ENCODE measurements around the gene NUDT2. TPM values are rescaled to one million over a fixed set of nuclear protein-coding genes. Genes with fewer than 3 reads are reported as not detected.
"Not testable (repeated sequence)": the region's sequence is repeated elsewhere in the genome, so short reads cannot be mapped to it uniquely, and the experiment has no call there.

NUDT2 gene
- 10 to 100 TPM; 18.9 to 19.3 TPM for total RNA-seq
- 10 to 100 TPM; 28.0 to 71.2 (median 35.1) TPM for polyA plus RNA-seq
- 10.3 to 19.3 (median 15.1) reads per million in 6 experiments for total RNA-seq

- H3K27me3 Mint-ChIP-seq: no peaks in the 10 kb centered on the region
- H3K27ac Mint-ChIP-seq: peak within 1 kb of the TSS; percentile 77 to 98 (median 96)
- DNase-seq: peak; percentile 89 to 99 (median 96)
- peak; percentile 93 for ATAC-seq
- H3K9me3 Mint-ChIP-seq: no peaks in the 10 kb centered on the region
- H3K36me3 Mint-ChIP-seq: no peaks in the 10 kb centered on the region
- POLR2A ChIA-PET: interaction anchor here (5.2 kb wide), 1 partner anchor 47 kb away, joined by 27 read pairs; the partner anchor contains the start of gene MYORG
- peak within 1 kb of the TSS; percentile 85 to 97 (median 95) for H3K4me3 Mint-ChIP-seq
- peaks cover 15 to 36% (median 35%) of the 10 kb centered on the region in 4 donors for H3K4me1 Mint-ChIP-seq
Observed at GRCh38 chr9:34328987-34329832, at the start of gene NUDT2, which contains the start of gene KIF24. NUDT2 (plus strand) TSS chr9:34329569; CDS start chr9:34339040, 9,471 bp downstream. KIF24 (minus strand) TSS chr9:34329268; CDS start chr9:34311346, 17,922 bp downstream.

- H3K4me3 Mint-ChIP-seq: no peak overlapping the region
Observed at GRCh38 chr9:34282096-34282495, 47.3 kb upstream of the NUDT2 start.

GRCh38 chr9:34289159-34289558 is 40.2 kb upstream of the NUDT2 start:
- POLR2A ChIA-PET: no interaction called here

More at GRCh38 chr9:34282096-34282495, 47.3 kb upstream of the NUDT2 start:
- POLR2A ChIA-PET: no interaction called here
- Mint-ChIP-seq H3K36me3 (no peaks in the 10 kb centered on the region), H3K27ac (no peak overlapping the region), H3K9me3 (no peaks in the 10 kb centered on the region), H3K4me1 (peaks cover 0 to 7% (median 4%) of the 10 kb centered on the region in 4 donors), H3K27me3 (no peaks in the 10 kb centered on the region)
- DNase-seq: no peak
- ATAC-seq: no peak

GRCh38 chr9:34291023-34291422 is 38.3 kb upstream of the NUDT2 start:
- Mint-ChIP-seq H3K27me3 (no peaks in the 10 kb centered on the region), H3K9me3 (no peaks in the 10 kb centered on the region), H3K27ac (no peak overlapping the region), H3K36me3 (no peaks in the 10 kb centered on the region), H3K4me1 (no peaks in the 10 kb centered on the region), H3K4me3 (no peak overlapping the region)
- ATAC-seq (no peak), DNase-seq (no peak)
- POLR2A ChIA-PET: no interaction called here

More at GRCh38 chr9:34289159-34289558, 40.2 kb upstream of the NUDT2 start:
- DNase-seq: no peak
- Mint-ChIP-seq H3K4me1 (no peaks in the 10 kb centered on the region), H3K36me3 (no peaks in the 10 kb centered on the region), H3K4me3 (no peak overlapping the region), H3K27ac (no peak overlapping the region), H3K9me3 (no peaks in the 10 kb centered on the region), H3K27me3 (no peaks in the 10 kb centered on the region)
- no peak for ATAC-seq

GRCh38 chr9:34291423-34291822 is 37.9 kb upstream of the NUDT2 start:
- DNase-seq: no peak
- H3K27ac Mint-ChIP-seq: no peak overlapping the region
- H3K36me3 Mint-ChIP-seq: no peaks in the 10 kb centered on the region
- POLR2A ChIA-PET: no interaction called here
- H3K4me3 Mint-ChIP-seq: no peak overlapping the region
- H3K9me3 Mint-ChIP-seq: no peaks in the 10 kb centered on the region
- H3K27me3 Mint-ChIP-seq: no peaks in the 10 kb centered on the region
- H3K4me1 Mint-ChIP-seq: no peaks in the 10 kb centered on the region
- ATAC-seq: no peak

GRCh38 chr9:34292552-34292951 is 36.8 kb upstream of the NUDT2 start:
- Mint-ChIP-seq H3K4me3 (no peak overlapping the region), H3K27me3 (no peaks in the 10 kb centered on the region), H3K27ac (no peak overlapping the region), H3K9me3 (no peaks in the 10 kb centered on the region), H3K4me1 (no peaks in the 10 kb centered on the region), H3K36me3 (no peaks in the 10 kb centered on the region)
- ATAC-seq (no peak), DNase-seq (no peak)
- POLR2A ChIA-PET: no interaction called here

GRCh38 chr9:34301064-34301463 is 28.3 kb upstream of the NUDT2 start:
- not testable (repeated sequence) for ATAC-seq, DNase-seq, H3K27me3 Mint-ChIP-seq, H3K4me1 Mint-ChIP-seq, H3K9me3 Mint-ChIP-seq, H3K4me3 Mint-ChIP-seq, H3K36me3 Mint-ChIP-seq, H3K27ac Mint-ChIP-seq
- POLR2A ChIA-PET: interaction anchor here (0.7 kb wide), 1 partner anchor 471 kb away, joined by 8 read pairs; no protein-coding TSS in a partner anchor

GRCh38 chr9:34308316-34308715 is 21.1 kb upstream of the NUDT2 start:
- not testable (repeated sequence) for H3K9me3 Mint-ChIP-seq, H3K27me3 Mint-ChIP-seq, DNase-seq, H3K4me3 Mint-ChIP-seq, H3K36me3 Mint-ChIP-seq, ATAC-seq, H3K27ac Mint-ChIP-seq, H3K4me1 Mint-ChIP-seq
- POLR2A ChIA-PET: interaction anchor here (0.7 kb wide), 1 partner anchor 51 kb away, joined by 5 read pairs; no protein-coding TSS in a partner anchor

GRCh38 chr9:34310215-34310614 is 19.2 kb upstream of the NUDT2 start:
- Mint-ChIP-seq H3K27me3 (no peaks in the 10 kb centered on the region), H3K4me1 (no peaks in the 10 kb centered on the region), H3K27ac (no peak overlapping the region), H3K4me3 (no peak overlapping the region), H3K36me3 (no peaks in the 10 kb centered on the region), H3K9me3 (no peaks in the 10 kb centered on the region)
- ATAC-seq (no peak), DNase-seq (no peak)
- POLR2A ChIA-PET: no interaction called here

- ATAC-seq (no peak), DNase-seq (no peak)
- Mint-ChIP-seq H3K4me3 (no peak overlapping the region), H3K27me3 (no peaks in the 10 kb centered on the region), H3K9me3 (no peaks in the 10 kb centered on the region), H3K4me1 (no peaks in the 10 kb centered on the region), H3K36me3 (no peaks in the 10 kb centered on the region), H3K27ac (no peak overlapping the region)
- POLR2A ChIA-PET: interaction anchor here (0.5 kb wide), 1 partner anchor 34 kb away, joined by 4 read pairs; no protein-coding TSS in a partner anchor
Observed at GRCh38 chr9:34311499-34312185, 17.7 kb upstream of the NUDT2 start.

- peaks cover 0 to 2% (median 0%) of the 10 kb centered on the region in 4 donors for H3K4me1 Mint-ChIP-seq
- DNase-seq (no peak), ATAC-seq (no peak)
- H3K27me3 Mint-ChIP-seq: peaks cover 0 to 2% (median 0%) of the 10 kb centered on the region in 5 donors
- POLR2A ChIA-PET: no interaction called here
- no peaks in the 10 kb centered on the region for H3K36me3 Mint-ChIP-seq
- H3K9me3 Mint-ChIP-seq: no peaks in the 10 kb centered on the region
- H3K27ac Mint-ChIP-seq: no peak overlapping the region
- H3K4me3 Mint-ChIP-seq: no peak overlapping the region
Observed at GRCh38 chr9:34317436-34317835, 11.9 kb upstream of the NUDT2 start.

- Mint-ChIP-seq H3K27ac (no peak overlapping the region), H3K36me3 (no peaks in the 10 kb centered on the region), H3K4me3 (no peak overlapping the region), H3K27me3 (peaks cover 0 to 2% (median 0%) of the 10 kb centered on the region in 5 donors), H3K4me1 (peaks cover 0 to 2% (median 0%) of the 10 kb centered on the region in 4 donors), H3K9me3 (no peaks in the 10 kb centered on the region)
- ATAC-seq (no peak), DNase-seq (no peak)
- POLR2A ChIA-PET: no interaction called here
Observed at GRCh38 chr9:34318163-34318790, 11.1 kb upstream of the NUDT2 start.
